Measurements from ENCODE around the gene ABR.

Gene ABR

DNA sequence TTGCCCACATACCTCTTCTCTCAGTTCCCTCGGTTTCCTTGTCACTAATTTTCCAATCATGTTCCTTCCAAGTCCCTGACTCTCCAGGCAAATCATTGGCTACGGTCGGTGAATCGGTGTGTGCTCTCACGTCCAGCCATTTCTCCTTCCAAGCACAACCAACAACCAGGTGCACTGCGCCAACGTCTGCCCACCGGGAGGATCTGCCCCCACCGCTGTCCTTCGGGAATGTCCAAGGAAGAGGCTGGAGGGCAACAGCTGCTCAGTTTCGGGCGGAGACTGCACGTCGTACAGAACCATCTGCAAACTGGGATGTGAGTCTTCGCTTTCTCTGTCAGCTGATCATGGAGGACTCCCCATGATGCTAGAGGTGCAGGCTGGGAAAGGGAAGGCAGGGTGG is 191.8 kb downstream of the ABR start:
- FAIRE-seq = no peak
- TF ChIP-seq PAX5 (IDR thresholded peaks at IDR 0.05; ENCODE audit: insufficient read depth, low read length, severe bottlenecking) (no peak), TAF1 (IDR thresholded peaks at IDR 0.05; ENCODE audit: low read depth, low read length) (no peak), POLR2A (IDR thresholded peaks at IDR 0.05; ENCODE audit: low read depth, low read length) (no peak), POLR2AphosphoS5 (IDR thresholded peaks at IDR 0.05; ENCODE audit: low read depth, low read length) (no peak), POU2F2 (IDR thresholded peaks at IDR 0.05; ENCODE audit: low read depth, low read length) (no peak), SPI1 (IDR thresholded peaks at IDR 0.05; ENCODE audit: low read depth, low read length) (no peak)
- DNase-seq (ENCODE audit: insufficient read length, low spot score) = no peak

DNA sequence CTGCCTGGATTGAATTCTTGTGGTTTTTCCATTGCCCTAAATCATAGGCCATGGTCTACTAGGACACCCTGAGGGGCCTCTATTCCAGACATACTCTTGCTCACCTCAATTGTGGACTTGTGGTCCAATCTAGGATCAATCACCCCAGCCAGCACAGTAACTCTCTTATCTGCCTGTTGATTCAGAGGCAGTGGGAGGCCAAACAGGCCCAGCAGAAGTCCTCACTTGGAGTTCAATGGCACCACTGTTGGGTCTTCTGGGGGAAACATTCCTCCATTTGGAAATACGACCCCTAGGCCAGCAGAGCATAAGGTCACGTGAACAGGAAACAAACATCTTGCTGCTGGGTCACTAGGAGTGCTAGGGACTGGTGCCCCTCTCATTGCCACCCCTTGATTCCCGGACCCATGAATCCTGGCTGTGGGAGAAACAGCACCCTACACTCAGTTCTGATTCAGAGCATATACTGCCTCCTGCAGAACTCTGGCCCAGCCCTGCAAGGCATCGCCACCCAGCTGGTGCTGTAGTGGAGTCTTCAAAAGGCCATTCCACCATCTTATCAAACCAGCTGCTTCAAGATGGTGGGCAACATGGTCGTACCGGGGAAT is 193.4 kb downstream of the ABR start:
- FAIRE-seq = no peak
- TF ChIP-seq PAX5 (IDR thresholded peaks at IDR 0.05; ENCODE audit: insufficient read depth, low read length, severe bottlenecking) (no peak), POU2F2 (IDR thresholded peaks at IDR 0.05; ENCODE audit: low read depth, low read length) (no peak), POLR2AphosphoS5 (IDR thresholded peaks at IDR 0.05; ENCODE audit: low read depth, low read length) (no peak), POLR2A (IDR thresholded peaks at IDR 0.05; ENCODE audit: low read depth, low read length) (no peak), SPI1 (IDR thresholded peaks at IDR 0.05; ENCODE audit: low read depth, low read length) (no peak), TAF1 (IDR thresholded peaks at IDR 0.05; ENCODE audit: low read depth, low read length) (no peak)
- no peak for DNase-seq (ENCODE audit: insufficient read length, low spot score)

DNA sequence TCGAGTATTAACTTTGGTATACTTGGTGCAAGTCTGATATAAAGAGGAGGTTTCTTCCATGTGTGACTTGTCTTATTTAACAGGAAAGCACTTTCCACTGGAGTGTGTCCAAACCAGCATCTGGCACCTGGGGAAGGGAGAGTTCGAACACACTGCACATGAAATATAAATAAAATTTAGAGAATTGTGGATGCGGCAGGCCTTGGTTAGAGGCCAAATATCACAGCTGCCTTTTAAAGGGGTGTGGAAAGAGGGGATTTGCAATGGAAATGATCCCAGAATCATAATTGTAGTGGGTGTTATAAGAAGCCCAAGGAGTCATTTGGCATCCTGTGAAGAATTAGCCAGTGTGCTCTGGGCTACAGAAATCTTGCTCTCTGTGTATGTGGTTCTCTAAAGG is 195.9 kb downstream of the ABR start:
- FAIRE-seq = no peak
- no peak for TF ChIP-seq PAX5 (IDR thresholded peaks at IDR 0.05; ENCODE audit: insufficient read depth, low read length, severe bottlenecking)

DNA sequence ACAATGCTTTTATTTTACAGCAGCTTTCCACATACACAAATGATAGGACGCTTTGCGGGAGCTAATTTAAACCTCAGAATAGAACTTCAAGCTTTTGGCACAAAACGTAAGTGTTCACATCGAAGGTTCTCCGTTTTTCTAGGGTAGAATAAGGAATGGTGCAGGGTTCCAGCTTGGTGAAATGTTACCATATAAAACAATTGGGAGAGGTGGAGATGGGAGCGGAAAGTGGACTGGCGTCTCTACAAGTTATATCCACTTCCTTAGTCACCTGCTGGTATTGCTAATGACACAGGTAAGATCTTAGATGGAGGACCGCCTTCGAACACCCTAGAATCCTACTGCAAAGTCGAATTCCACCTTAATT is 198.5 kb downstream of the ABR start:
- no peak for FAIRE-seq

More for the DNA sequence above, 195.9 kb downstream of the ABR start:
- DNase-seq (ENCODE audit: insufficient read length, low spot score) = no peak

DNA sequence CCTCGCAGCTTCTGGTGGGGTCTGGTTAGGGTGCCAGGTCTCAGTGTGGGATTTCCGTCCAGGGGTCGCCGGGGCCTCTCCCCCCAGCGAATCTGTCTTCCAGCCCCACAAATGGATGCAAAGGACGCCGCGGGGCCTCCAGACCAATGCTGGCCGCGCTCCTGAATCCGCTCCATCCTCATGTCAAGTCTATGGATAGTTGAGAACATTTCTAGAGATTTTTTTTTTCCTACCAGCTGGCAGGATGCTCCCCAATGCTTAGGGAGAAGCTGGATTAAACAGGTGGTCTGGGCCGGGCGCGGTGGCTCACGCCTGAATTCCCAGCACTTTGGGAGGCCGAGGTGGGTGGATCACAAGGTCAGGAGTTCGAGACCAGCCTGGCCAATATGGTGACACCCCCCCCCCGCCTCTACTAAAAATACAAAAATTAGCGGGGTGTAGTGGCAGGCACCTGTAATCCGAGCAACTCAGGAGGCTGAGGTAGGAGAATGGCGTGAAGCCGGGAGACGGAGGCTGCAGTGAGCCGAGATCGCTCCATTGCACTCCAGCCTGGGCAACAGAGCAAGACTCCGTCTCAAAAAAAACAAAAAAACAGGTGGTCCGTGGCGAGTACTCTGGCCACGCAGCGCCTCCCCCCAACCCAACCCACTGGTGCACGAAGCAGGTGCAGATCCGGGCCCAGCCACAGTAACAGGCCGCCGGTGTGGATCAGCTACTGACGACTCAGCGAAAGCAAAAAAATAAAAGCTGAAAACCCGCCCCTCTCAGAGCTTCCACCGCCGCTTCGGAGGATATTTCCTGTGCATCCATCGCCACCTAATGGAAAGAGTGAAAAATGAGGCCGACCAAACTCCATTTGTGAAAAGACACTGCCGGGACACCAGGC is 199.1 kb downstream of the ABR start:
- FAIRE-seq = peak; percentile 71
- no peak for TF ChIP-seq POLR2A (IDR thresholded peaks at IDR 0.05; ENCODE audit: low read depth, low read length)
- TF ChIP-seq POU2F2 (IDR thresholded peaks at IDR 0.05; ENCODE audit: low read depth, low read length) = no peak
- TF ChIP-seq POLR2AphosphoS5 (IDR thresholded peaks at IDR 0.05; ENCODE audit: low read depth, low read length) = no peak
- TF ChIP-seq TAF1 (IDR thresholded peaks at IDR 0.05; ENCODE audit: low read depth, low read length) = no peak
- no peak for TF ChIP-seq SPI1 (IDR thresholded peaks at IDR 0.05; ENCODE audit: low read depth, low read length)
- TF ChIP-seq PAX5 (IDR thresholded peaks at IDR 0.05; ENCODE audit: insufficient read depth, low read length, severe bottlenecking) = no peak
- DNase-seq (ENCODE audit: insufficient read length, low spot score) = peak; percentile 60

More for the DNA sequence above, 198.5 kb downstream of the ABR start:
- no peak for TF ChIP-seq PAX5 (IDR thresholded peaks at IDR 0.05; ENCODE audit: insufficient read depth, low read length, severe bottlenecking)
- DNase-seq (ENCODE audit: insufficient read length, low spot score) = no peak

DNA sequence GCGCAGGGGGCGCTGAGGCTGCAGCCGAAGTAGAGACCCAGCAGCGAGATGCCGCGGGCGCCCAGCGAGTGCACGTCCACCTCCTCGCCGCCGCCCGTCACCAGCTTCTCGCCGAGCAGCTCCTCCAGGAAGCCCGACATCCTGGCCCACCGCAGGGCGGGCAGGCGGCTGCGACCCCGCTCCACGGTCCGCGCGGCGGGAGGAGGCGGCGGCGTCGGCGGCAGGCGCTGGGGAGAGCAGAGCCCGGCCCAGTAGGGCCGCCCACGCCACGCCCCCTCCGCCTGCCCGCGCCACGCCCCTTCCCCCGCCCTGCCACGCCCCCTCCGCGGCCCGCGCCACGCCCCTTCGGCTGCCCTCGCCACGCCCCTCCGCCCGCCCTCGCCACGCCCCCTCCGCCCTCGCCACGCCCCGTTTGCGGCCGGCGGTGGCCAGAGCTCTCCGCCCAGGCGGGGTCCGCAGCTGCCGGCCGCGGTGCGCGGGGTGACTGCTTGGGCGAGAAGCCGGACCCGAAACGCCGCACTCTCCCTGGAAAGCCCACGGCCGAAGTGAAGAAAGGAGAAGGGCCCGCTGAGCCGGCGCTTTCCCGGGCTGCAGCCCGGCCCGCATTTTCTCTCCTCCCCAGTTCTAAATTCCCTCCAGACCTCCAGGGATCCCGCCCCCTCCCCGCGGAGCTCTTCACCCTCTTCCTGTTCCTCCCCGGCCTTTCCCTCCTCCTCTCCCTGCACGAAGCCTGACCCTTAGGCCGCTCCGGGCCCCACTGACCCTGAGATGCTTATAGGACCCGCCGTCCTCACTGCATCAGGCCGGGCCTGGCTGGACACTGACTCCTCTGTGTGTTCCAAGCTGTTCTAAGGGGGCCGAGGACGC is 200.0 kb downstream of the ABR start, which contains the start of gene NXN:
Gene NXN, minus strand, starts transcription at position 238 of the 867 bp plus-strand sequence.
- TF ChIP-seq TAF1 (IDR thresholded peaks at IDR 0.05; ENCODE audit: low read depth, low read length) (no peak), POU2F2 (IDR thresholded peaks at IDR 0.05; ENCODE audit: low read depth, low read length) (no peak), POLR2AphosphoS5 (IDR thresholded peaks at IDR 0.05; ENCODE audit: low read depth, low read length) (no peak), PAX5 (IDR thresholded peaks at IDR 0.05; ENCODE audit: insufficient read depth, low read length, severe bottlenecking) (no peak), POLR2A (IDR thresholded peaks at IDR 0.05; ENCODE audit: low read depth, low read length) (no peak), SPI1 (IDR thresholded peaks at IDR 0.05; ENCODE audit: low read depth, low read length) (no peak)
- FAIRE-seq = peak; percentile 90
- DNase-seq (ENCODE audit: insufficient read length, low spot score) = peak; percentile 92

DNA sequence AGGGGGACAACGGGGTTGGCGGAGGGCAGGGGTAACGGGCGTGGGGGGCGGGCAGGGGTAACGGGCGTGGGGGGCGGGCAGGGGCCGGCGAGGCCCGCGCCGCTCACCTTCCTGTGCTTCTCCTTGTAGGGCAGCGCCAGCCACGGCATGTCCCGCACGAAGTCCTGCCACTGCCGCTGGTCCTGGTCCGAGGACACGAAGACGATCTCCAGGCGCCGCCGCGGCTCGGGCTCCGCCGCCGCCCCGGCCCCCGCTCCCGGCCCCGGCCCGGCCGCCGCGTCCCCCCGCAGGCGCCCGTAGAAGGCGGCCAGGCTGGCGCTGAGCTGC is 200.6 kb downstream of the ABR start:
- TF ChIP-seq TAF1 (IDR thresholded peaks at IDR 0.05; ENCODE audit: low read depth, low read length) (no peak), PAX5 (IDR thresholded peaks at IDR 0.05; ENCODE audit: insufficient read depth, low read length, severe bottlenecking) (no peak), SPI1 (IDR thresholded peaks at IDR 0.05; ENCODE audit: low read depth, low read length) (no peak), POLR2AphosphoS5 (IDR thresholded peaks at IDR 0.05; ENCODE audit: low read depth, low read length) (no peak), POU2F2 (IDR thresholded peaks at IDR 0.05; ENCODE audit: low read depth, low read length) (no peak), POLR2A (IDR thresholded peaks at IDR 0.05; ENCODE audit: low read depth, low read length) (no peak)
- FAIRE-seq (no peak), DNase-seq (ENCODE audit: insufficient read length, low spot score) (no peak)

DNA sequence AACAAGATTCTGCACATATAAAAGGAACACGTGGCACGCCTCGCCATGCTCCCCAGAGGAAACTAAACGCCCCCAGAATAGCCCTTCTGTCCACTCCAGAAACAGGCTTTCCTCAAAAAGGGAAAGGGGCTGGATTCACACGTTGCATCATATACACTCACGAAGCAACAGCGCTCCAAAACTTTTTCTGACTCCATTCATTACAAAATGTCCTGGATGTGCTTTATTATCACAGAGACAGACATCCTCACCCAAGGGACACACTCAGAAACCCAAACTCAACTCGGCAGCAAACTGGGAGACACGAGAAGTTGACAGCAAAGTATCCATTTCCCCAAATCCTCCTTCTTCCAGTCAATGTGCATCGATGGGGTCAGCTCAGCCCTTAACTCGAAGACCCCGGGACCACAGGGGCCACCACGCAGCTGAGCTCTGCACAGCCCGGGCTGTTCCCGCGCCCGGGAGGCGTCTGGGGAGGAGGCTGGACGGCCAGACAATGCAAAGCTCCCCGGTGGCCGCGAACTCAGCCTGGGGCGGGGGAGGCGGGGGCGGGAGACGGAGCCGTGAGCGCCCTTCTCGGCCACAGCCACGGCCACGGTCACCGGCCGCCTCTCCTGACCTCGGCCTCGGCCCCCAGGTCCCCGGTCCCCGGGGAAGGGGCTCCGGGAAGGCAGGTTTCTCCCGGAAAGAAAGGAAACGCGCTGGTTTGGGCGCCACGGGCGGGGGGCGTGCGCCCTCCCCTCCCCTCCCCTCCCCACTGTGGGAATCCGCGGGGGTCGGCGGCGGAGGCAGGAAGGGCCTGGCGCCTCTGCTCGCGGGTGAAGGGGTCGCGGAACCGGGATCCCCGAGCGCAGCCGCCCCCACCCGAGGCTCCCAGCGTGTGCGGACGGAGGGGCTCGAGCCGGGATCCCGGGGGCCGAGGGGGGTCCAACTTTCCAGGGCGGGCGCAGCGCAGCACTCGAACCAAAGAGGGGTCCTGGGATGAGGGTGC is 201.4 kb downstream of the ABR start:
- TF ChIP-seq SPI1 (IDR thresholded peaks at IDR 0.05; ENCODE audit: low read depth, low read length) (no peak), PAX5 (IDR thresholded peaks at IDR 0.05; ENCODE audit: insufficient read depth, low read length, severe bottlenecking) (no peak)
- no peak for DNase-seq (ENCODE audit: insufficient read length, low spot score)
- FAIRE-seq = no peak

DNA sequence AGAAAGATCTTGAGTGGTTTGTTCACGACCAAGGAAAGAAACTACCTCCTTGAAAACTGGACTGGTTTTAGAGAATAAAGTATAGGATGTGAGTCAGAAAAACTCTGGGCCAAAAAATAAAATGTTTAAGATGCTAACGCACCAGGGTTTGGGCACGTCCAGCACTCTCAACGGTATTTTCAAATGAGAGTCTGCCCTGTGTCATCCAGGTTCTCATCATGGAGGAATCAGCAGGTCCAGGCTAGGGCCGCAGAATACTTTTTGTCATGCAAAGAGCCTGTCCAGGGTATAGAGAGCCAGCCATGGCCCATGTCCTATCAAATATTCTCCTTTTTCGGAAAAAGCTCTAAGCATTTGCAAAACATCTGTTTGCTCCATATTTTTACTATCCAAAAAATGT is 202.6 kb downstream of the ABR start:
- no peak for FAIRE-seq
- DNase-seq (ENCODE audit: insufficient read length, low spot score) = no peak
- no peak for TF ChIP-seq POLR2A (IDR thresholded peaks at IDR 0.05; ENCODE audit: low read depth, low read length)
- TF ChIP-seq TAF1 (IDR thresholded peaks at IDR 0.05; ENCODE audit: low read depth, low read length) = no peak
- no peak for TF ChIP-seq SPI1 (IDR thresholded peaks at IDR 0.05; ENCODE audit: low read depth, low read length)

Measured in GM12891 (cell line).